GM19023 (cell line): ENCODE results near the gene SEMA3E.
"Not testable (repeated sequence)": the region's sequence is repeated elsewhere in the genome, so short reads cannot be mapped to it uniquely, and the experiment has no call there.

ENCODE experiments used
- ATAC-seq: cut with Tn5 transposase; IDR thresholded peaks from one replicate; pipeline ENCODE4 v1.9.1; 2021; ENCODE audit warnings: mild to moderate bottlenecking, moderate library complexity; ENCODE audit not compliant: unreplicated experiment

SEMA3E gene

GRCh38 chr7:83457022-83457892 lies 191.7 kb downstream of the SEMA3E start:
- ATAC-seq, result no peak

GRCh38 chr7:83456413-83456812 lies 192.5 kb downstream of the SEMA3E start:
- ATAC-seq, result no peak

GRCh38 chr7:83455612-83456011 lies 193.3 kb downstream of the SEMA3E start:
- ATAC-seq, result no peak

GRCh38 chr7:83452256-83452655 lies 196.7 kb downstream of the SEMA3E start:
- no peak for ATAC-seq

- ATAC-seq, result no peak
Measured at GRCh38 chr7:83451501-83452045, 197.4 kb downstream of the SEMA3E start.

- ATAC-seq, result no peak
Measured at GRCh38 chr7:83449781-83450180, 199.2 kb downstream of the SEMA3E start.

- ATAC-seq, result no peak
Measured at GRCh38 chr7:83447681-83448080, 201.3 kb downstream of the SEMA3E start.

GRCh38 chr7:83446102-83446669 lies 202.8 kb downstream of the SEMA3E start:
- no peak for ATAC-seq

- ATAC-seq, result no peak
Measured at GRCh38 chr7:83442911-83443310, 206.0 kb downstream of the SEMA3E start.

- no peak for ATAC-seq
Measured at GRCh38 chr7:83439026-83439425, 209.9 kb downstream of the SEMA3E start.

- ATAC-seq, result not testable (repeated sequence)
Measured at GRCh38 chr7:83430289-83430688, 218.7 kb downstream of the SEMA3E start.

GRCh38 chr7:83429493-83429892 lies 219.4 kb downstream of the SEMA3E start:
- no peak for ATAC-seq

GRCh38 chr7:83427884-83428283 lies 221.1 kb downstream of the SEMA3E start:
- ATAC-seq, result no peak

GRCh38 chr7:83426325-83426724 lies 222.6 kb downstream of the SEMA3E start:
- no peak for ATAC-seq

GRCh38 chr7:83419013-83419412 lies 229.9 kb downstream of the SEMA3E start:
- no peak for ATAC-seq

GRCh38 chr7:83415840-83416239 lies 233.1 kb downstream of the SEMA3E start:
- ATAC-seq, result no peak

- ATAC-seq, result no peak
Measured at GRCh38 chr7:83414947-83415346, 234.0 kb downstream of the SEMA3E start.

GRCh38 chr7:83413831-83414230 lies 235.1 kb downstream of the SEMA3E start:
- ATAC-seq, result no peak

- ATAC-seq, result no peak
Measured at GRCh38 chr7:83413424-83413823, 235.5 kb downstream of the SEMA3E start.

- ATAC-seq, result no peak
Measured at GRCh38 chr7:83410989-83411591, 237.8 kb downstream of the SEMA3E start.

GRCh38 chr7:83394776-83395175 lies 254.2 kb downstream of the SEMA3E start:
- no peak for ATAC-seq

GRCh38 chr7:83388436-83388835 lies 260.5 kb downstream of the SEMA3E start:
- no peak for ATAC-seq
